Muscle of back (tissue), 11 donors: ENCODE results near the gene PSD4. TPM values are rescaled to one million over a fixed set of nuclear protein-coding genes. Genes with fewer than 3 reads are reported as not detected.
A peak's percentile ranks its signal among the peaks of the same experiment; 100 is the strongest.

Experiments used
- DNase-seq, 3 donors: peaks; one replicate each; pipeline versions ENCODE4 v3.0.0 to v3.0.0-alpha.2; 2013
- polyA plus RNA-seq, 10 donors: library from polyadenylated mRNA; unstranded; fragments of 120-200 nt; gene quantifications; one replicate each; pipeline ENCODE4 v1.2.1, GENCODE V29; 2013; ENCODE audit not compliant: insufficient read length in 10 of 10

Gene PSD4
- polyA plus RNA-seq, 10 donors, result 1.2 to 4.2 (median 2.0) TPM

- peak; percentile 47 to 71 (median 54) for DNase-seq
Observed at GRCh38 chr2:113203901-113204519, 30.2 kb downstream of the PSD4 start.

- DNase-seq, result no peak
Observed at GRCh38 chr2:113206251-113206650, 32.5 kb downstream of the PSD4 start.

GRCh38 chr2:113207021-113207420 is 33.2 kb downstream of the PSD4 start:
- DNase-seq, result no peak

GRCh38 chr2:113208396-113208795 is 34.6 kb downstream of the PSD4 start:
- no peak for DNase-seq

GRCh38 chr2:113209011-113209645 is 35.4 kb downstream of the PSD4 start:
- no peak for DNase-seq

- DNase-seq, result no peak
Observed at GRCh38 chr2:113209646-113210171, 35.9 kb downstream of the PSD4 start.

- peak in 2 of 3 donors; percentile 33 to 51 for DNase-seq
Observed at GRCh38 chr2:113211226-113212105, 37.7 kb downstream of the PSD4 start.

- DNase-seq, result peak in 1 of 3 donors; percentile 51
Observed at GRCh38 chr2:113212245-113213060, 38.7 kb downstream of the PSD4 start.

GRCh38 chr2:113213061-113213930 is 39.5 kb downstream of the PSD4 start:
- DNase-seq, result no peak

- no peak for DNase-seq
Observed at GRCh38 chr2:113214141-113214540, 40.4 kb downstream of the PSD4 start.

GRCh38 chr2:113215056-113215455 is 41.3 kb downstream of the PSD4 start:
- no peak for DNase-seq

GRCh38 chr2:113216321-113216720 is 42.5 kb downstream of the PSD4 start:
- no peak for DNase-seq

GRCh38 chr2:113216891-113217454 is 43.2 kb downstream of the PSD4 start:
- DNase-seq, result no peak

- no peak for DNase-seq
Observed at GRCh38 chr2:113217455-113218282, 43.9 kb downstream of the PSD4 start.

GRCh38 chr2:113218283-113219091 is 44.7 kb downstream of the PSD4 start:
- DNase-seq, result no peak

- no peak for DNase-seq
Observed at GRCh38 chr2:113219092-113219441, 45.3 kb downstream of the PSD4 start.

- DNase-seq, result no peak
Observed at GRCh38 chr2:113219525-113219888, 45.7 kb downstream of the PSD4 start.

- DNase-seq, result peak in 1 of 3 donors; percentile 43
Observed at GRCh38 chr2:113219889-113220641, 46.3 kb downstream of the PSD4 start.
